Fibroblast of skin of back (primary cell): ENCODE measurements around the gene GRB2.
"Not testable (repeated sequence)": the region's sequence is repeated elsewhere in the genome, so short reads cannot be mapped to it uniquely, and the experiment has no call there.

ENCODE experiments used
- DNase-seq: peaks from one replicate; pipeline ENCODE4 v3.0.0-alpha.2; 2013

The GRB2 gene

DNA sequence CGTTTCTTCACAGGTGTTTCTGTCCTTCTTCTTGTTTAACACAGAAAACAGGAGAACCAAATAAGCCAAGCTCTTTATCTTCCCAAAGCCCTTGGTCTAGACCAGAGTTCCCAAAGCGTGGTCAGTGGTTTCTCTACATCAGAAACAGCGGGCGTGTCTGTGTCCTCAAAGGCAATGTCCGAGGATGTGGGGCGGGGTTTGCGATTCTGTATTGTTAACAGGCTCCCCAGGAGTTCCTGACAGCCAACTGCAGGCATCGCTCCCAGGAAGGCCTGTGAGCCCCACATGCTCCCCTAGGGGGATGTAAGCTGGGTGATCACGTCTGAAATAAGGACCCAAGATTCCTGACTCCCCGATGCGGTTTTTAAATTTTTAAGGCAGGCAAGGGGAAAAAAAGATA, 87.8 kb downstream of the GRB2 start:
- no peak for DNase-seq

- no peak for DNase-seq
Measured at GRCh38 chr17:75316253-75316652, 89.2 kb downstream of the GRB2 start.

DNA sequence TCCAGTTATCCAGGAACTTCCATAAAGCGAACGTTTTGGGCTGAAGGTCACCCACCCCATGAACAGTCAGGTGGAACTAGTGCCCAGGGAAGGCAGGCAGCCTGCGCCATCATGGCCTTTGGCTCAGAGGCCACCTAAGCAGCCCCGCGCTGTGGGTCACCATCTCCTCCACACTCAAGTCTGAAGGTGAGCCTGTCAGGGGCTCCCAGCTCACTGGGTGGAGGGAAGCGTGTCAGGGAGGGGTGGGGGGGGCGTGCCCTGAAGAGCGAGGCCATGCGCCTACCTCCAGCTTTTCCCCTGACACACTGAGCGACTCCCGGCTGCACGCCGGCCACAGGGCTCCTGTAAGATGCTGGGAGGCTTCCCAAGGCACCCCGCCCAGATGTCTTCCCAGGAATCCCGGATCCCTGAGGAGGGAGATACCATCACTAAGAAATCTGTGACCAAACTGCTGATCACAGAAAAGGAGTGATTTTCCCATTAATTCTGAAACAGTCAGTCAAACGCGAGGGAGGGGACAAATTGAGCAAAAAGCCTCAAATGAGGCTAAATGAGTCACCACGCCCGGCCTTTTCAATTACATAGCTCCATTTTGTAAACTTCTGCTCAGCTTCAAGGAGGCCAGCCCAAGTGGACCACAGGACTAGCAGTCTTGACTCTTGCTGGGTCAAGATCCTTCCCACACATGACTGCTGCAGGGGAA, 89.8 kb downstream of the GRB2 start:
- DNase-seq = no peak

GRCh38 chr17:75313941-75314551, 91.4 kb downstream of the GRB2 start:
- no peak for DNase-seq

DNA sequence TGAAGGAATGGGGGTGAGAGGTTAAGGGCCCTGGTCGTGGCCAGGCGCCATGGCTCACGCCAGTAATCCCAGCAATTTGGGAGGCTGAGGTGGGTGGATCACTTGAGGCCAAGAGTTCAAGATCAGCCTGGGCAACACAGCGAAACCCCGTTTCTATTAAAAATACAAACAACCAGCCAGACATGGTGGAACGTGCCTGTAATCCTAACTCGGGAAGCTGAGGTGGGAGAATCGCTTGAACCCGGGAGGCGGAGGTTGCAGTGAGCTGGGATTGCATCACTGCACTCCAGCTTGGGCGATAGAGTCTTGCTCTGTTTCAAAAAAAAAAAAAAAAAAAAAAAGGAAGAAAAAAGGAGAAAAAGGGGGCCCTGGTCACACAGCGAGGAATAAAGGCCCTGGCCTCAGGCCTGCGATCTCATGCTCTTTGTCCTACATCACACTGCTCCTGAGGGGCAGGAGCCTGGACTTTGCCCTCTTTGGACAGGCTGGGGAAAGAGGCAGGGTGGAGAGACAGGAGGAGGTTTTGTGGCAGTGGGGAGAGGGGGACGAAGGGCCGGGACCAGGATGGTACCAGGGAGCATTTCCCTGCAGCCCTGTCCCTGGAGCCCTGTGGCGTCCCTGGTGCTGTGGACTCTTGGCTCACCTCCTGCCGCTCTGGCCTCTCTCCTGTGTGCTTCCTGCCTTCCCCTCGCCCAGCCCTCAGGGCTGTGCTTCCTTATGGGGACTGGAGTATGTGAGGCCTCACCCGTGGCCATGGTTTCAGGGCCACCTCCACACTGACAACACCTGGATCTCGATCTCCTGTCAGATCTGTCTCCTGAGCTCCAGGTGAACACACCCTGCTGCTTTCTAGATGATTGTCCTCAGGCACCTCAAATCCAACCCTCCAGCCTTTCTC, 96.5 kb downstream of the GRB2 start:
- DNase-seq = no peak

DNA sequence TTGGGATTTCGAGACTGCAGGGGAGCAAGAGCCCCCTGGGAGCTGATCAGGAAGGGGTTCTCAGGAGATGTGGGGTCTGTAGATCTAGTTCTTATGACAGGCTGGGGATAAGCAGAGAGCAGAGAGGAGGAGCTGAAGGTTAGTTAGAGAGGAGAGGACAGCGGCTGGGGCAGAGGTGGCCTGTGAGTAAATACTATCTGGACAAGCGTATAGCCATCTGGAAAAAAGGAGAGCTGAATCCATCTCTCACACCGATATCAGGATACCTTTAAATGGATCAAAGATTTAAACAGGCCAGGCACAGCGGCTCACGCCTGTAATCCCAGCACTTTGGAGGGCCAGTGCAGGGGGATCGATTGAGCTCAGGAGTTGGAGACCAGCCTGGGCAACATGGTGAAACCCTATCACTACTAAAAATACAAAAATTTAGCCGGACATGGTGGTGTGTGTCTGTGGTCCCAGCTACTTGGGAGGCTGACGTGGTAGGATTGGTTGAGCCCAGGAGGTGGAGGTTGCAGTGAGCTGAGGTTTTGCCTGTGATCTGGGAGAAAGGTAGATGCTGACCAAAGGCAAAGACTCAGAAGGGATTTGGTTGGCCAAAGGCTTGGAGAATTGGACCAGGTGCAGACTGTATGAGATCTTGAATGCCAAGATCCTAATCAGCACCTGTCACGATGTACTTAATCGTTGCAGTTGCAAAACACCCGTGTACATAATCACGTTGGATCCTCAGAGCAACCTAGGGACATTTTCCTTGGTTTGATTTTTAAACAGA, 97.3 kb downstream of the GRB2 start:
- no peak for DNase-seq

DNA sequence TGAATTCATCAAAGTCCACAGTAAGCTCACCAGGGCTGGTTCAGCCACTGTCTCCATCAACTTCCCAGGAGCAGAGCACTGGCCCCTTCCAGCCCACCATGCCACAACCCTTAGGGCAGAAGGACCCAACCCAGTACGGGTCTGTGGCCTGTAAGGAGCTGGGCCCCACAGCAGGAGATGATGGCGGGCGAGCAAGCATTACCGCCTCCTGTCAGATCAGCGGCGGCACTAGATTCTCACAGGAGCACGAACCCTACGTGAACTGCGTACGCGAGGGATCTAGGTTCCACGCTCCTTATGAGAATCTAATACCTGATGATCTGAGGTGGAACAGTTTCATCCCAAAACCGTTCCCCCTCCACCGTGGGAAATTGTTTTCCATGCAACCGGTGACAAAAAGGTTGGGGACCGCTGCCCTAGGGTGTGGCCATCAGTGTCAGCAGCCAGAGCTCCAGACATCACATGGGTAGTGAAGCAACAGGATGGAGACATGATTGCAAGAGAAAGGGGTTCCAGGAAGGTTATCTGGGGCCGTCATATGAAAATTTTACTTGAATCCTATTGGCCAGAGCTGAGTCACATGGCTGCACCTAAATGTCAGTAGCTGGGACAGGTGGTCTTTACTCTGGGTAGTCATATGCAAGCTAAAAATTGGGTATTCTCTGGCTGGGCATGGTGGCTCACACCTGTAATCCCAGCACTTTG, 103.8 kb downstream of the GRB2 start:
- no peak for DNase-seq

DNA sequence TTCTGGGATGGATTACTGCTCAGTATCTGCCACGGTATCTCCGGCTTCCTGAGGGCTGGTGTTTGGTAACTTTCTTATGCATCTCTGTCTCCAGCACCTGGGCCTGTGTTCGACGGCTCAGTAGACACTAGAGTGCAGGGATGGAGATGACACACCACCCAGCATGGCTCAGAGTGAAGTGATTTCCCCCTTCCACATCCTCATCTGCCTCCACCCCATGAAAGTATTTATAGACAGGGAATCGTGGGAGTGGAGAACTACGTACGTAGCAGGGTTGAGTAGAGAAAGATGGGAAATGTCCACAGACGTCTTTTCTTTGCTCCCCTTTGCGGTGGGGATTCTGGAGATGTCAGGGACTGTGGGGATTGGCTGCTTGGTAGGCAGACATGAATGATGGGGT, 104.4 kb downstream of the GRB2 start:
- DNase-seq = no peak

- no peak for DNase-seq
Measured at GRCh38 chr17:75300280-75300679, 105.2 kb downstream of the GRB2 start.

- DNase-seq = no peak
Measured at GRCh38 chr17:75295201-75296158, 110.0 kb downstream of the GRB2 start.

- DNase-seq = not testable (repeated sequence)
Measured at GRCh38 chr17:75292810-75293448, 112.5 kb downstream of the GRB2 start.

DNA sequence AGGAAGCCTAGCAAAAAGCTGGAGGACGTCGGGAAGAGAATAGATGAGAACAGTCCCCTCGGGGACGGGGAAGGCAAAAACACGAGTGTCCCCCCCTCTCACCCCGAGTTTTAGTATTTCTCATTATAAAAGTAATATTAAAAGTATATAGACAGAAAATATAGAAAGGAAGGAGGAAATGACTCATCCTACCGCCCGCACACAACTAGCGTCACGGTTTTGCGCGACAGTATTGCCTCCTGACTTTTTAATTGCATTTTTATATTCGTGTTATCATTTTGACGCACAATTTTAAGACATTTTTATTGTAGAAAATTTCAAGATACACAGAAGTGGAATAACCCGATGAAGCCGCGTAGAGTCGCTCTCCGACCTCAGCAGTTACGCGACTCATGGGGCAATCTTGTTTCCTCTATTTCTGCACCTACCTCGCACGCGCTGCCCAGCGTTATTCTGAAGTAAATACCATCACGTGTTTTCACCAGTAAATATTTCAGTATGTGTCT, 115.6 kb downstream of the GRB2 start:
- peak; percentile 42 for DNase-seq

DNA sequence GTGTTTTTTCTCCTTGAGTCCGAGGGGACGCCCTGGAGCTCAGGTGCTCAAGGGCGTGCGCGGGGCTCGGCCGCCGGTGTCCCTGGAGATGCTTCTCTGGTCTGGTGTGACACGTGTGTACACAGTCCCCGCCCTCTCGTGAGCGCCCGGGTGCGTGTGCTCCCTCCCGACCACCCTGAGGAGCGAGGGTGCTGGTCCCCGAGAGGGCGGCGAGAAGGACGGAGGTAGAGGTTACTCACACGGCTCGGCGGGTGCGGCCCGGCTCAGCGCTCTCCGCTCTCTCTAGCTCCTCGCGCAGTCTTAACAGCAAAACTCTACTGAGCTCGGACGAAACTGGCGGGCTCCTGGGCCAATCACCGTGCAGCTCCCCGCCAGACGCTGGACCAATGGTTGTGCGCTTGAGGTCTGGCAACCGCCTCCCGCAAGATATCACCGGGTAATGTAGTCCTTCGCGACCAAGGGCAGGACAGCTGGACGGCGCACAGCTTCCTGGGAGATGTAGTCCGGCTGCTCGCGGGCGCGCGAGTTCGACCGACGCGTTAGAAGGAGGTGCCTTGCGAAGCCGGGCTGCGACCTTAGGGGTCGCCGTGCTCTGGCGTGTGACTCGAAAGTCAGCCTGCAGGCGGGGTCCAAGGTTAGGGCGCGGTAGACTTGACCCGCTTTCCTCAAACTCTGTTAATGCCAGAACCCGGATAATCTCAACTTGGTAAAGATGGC, 116.2 kb downstream of the GRB2 start, which contains the start of gene SLC25A19:
Gene SLC25A19 (minus strand): TSS at position 319 of the 717 bp plus-strand sequence. CDS start 2,669 bp downstream, outside the sequence.
- DNase-seq = peak; percentile 99

GRCh38 chr17:75288770-75289114, 116.7 kb downstream of the GRB2 start:
- no peak for DNase-seq

GRCh38 chr17:75288359-75288758, 117.1 kb downstream of the GRB2 start:
- no peak for DNase-seq

DNA sequence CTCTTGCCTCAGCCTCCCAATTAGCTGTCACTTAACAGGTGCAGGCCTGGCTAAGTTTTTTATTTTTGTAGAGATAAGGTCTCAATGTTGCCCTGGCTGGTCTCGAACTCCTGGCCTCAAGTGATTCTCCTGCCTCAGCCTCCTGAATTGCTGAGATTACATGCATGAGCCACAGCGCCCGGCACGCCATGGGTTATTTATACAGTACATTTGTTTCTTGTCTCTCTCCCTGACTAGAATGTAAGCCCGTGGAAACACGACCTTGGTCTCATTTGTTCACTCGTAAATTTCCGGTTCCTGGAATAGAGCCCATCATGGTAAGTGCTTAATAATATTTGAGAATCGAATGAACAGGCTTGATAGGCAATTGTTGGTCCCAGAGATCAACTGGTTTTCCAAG, 118.3 kb downstream of the GRB2 start:
- DNase-seq = no peak

- no peak for DNase-seq
Measured at GRCh38 chr17:75285123-75285522, 120.4 kb downstream of the GRB2 start.

DNA sequence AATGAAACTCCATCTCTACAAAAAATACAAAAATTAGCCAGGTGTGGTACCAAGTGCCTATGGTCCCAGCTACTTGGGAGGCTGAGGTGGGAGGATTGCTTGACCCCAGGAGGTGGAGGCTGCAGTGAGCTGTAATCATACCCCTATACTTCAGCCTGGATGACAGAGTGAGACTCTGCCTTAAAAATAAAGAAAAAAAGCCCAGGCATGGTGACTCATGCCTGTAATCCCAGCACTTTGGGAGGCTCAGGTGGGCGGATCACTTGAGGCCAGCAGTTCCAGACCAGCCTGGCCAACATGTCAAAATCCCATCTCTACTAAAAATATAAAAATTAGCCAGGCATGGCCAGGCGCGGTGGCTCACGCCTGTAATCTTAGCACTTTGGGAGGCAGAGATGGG, 125.3 kb downstream of the GRB2 start:
- not testable (repeated sequence) for DNase-seq

GRCh38 chr17:75277664-75278071, 127.8 kb downstream of the GRB2 start:
- DNase-seq = peak; percentile 62
